D721Med (cell line): Measurements from ENCODE around the gene DSG1.

Experiments used
- DNase-seq: peaks from one replicate; pipeline ENCODE4 v3.0.0; 2011; ENCODE audit warnings: low spot score; ENCODE audit not compliant: insufficient read length
- FAIRE-seq: peaks from 2 replicates; lab custom pipeline; 2011; peaks lifted over from hg19 to GRCh38; lab: Jason Lieb, UNC
- TF ChIP-seq, protein P1 (sequence below): IDR thresholded peaks from 2 replicates; pipeline ENCODE4 v1.5.1; 2012; ENCODE audit warnings: mild to moderate bottlenecking, control low read depth; ENCODE audit not compliant: insufficient read depth; ENCODE audit errors: missing control alignments

Gene DSG1

DNA sequence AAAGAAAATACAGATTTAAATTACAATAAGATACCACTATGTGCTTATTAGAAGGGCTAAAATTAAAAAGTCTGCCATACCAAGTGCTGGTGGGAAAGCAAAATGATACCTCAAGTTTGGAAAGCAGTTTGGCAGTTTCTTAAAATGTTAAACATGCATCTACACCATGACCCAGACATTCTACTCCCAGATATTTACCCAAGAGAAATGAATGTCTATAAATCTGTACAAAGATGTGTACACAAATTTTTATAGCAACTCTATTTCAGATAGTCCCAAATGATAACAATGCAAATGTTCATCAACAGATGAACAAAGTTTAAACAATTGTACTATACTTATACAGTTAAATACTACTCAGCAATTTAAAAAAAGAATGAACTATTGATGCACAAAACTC is 51.5 kb downstream of the DSG1 start:
- DNase-seq (no peak), FAIRE-seq (no peak)
- TF ChIP-seq, protein P1, sequence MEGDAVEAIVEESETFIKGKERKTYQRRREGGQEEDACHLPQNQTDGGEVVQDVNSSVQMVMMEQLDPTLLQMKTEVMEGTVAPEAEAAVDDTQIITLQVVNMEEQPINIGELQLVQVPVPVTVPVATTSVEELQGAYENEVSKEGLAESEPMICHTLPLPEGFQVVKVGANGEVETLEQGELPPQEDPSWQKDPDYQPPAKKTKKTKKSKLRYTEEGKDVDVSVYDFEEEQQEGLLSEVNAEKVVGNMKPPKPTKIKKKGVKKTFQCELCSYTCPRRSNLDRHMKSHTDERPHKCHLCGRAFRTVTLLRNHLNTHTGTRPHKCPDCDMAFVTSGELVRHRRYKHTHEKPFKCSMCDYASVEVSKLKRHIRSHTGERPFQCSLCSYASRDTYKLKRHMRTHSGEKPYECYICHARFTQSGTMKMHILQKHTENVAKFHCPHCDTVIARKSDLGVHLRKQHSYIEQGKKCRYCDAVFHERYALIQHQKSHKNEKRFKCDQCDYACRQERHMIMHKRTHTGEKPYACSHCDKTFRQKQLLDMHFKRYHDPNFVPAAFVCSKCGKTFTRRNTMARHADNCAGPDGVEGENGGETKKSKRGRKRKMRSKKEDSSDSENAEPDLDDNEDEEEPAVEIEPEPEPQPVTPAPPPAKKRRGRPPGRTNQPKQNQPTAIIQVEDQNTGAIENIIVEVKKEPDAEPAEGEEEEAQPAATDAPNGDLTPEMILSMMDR: no peak

GRCh38 chr18:31371989-31372388 is 54.0 kb downstream of the DSG1 start:
- DNase-seq (no peak), FAIRE-seq (no peak)
- TF ChIP-seq, protein P1: no peak

DNA sequence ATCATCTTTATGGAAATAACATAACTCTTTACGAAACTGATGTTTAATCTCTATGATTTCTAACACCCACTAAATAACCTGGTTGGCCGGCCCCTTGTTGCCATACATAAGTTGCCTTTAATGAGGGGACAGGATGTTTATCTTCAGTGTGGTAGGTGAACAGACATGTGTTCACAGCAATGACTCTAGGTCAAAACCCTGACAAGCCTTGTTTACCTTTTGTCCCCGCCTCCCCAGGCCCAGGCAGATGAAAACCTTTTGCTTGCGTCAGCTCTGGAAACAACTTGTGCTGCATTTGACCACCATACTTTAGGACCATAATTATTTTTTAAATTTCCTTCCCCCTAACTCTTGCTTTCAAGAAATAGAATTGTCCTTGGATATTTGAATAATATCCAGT is 55.7 kb downstream of the DSG1 start:
- DNase-seq: no peak
- TF ChIP-seq, protein P1: no peak
- no peak for FAIRE-seq

DNA sequence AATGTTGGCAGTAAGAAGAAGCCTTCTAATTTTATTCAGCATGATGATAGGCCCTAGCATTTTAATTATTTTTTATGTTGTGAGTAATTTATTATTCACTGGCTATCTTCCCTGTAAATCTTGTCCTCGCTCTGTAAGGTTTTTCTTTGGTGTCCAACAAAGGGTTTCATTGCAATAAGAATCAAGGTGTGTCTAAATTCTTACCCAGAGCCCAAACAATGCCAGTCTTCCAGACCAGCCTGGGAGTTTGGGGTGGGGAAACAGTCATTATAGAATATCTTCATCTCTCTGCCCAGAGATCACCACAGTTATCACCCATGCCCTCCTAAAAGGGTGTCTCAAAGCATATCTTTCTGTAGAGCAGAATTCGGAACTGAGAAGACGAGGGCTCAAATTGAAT is 58.5 kb downstream of the DSG1 start, which contains the start of gene DSG4:
TSS of gene DSG4 (plus strand) at position 301 of the 400 bp plus-strand sequence. CDS start 135 bp downstream, outside the sequence.
- TF ChIP-seq, protein P1: no peak
- DNase-seq (no peak), FAIRE-seq (no peak)

DNA sequence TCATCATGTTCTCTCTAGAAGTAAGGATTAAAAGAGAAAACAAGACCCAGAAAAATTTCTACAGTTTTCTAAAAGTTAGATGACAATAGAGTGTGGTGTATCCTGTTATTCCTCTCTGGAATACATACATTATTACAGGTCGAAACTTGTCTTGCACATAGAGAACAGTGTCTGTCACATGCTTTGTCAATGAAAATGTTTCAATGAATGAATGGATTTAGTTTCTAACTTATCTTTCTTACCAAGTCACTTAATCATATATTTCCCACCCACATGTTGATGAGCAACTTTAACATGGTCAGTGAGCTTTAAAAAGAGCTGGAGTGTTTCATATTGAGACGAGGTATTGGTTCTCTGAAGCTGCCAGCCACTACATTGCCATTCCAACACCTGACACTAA is 63.0 kb downstream of the DSG1 start:
- FAIRE-seq (no peak), DNase-seq (no peak)
- TF ChIP-seq, protein P1: no peak

DNA sequence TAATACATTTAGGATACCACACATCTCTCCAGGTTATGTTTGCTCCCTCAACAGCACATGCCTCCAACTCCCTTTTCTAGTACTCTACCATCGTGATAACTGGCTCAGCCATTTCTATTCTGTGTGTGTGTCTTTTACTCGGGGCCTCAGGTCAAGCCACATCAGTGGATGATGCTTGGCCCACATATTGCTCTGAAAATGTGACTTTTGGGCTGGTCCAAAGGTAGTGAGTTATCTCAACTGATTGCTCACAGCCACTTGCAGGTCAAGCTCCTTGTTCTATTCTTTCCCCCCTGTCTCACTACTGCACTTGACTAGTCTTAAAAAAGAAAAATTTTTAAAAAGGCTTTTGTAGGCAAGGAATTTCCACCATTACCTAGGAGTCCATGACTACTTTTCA is 64.1 kb downstream of the DSG1 start:
- FAIRE-seq: no peak
- no peak for DNase-seq
- TF ChIP-seq, protein P1: no peak

GRCh38 chr18:31386741-31387140 is 68.8 kb downstream of the DSG1 start:
- no peak for DNase-seq
- TF ChIP-seq, protein P1: no peak
- no peak for FAIRE-seq
